GM10266 (cell line): ENCODE measurements around the gene UTP18.
"Not testable (repeated sequence)": the region's sequence is repeated elsewhere in the genome, so short reads cannot be mapped to it uniquely, and the experiment has no call there.

ENCODE experiments used
- DNase-seq: peaks from one replicate; pipeline ENCODE4 v3.0.0; 2012; ENCODE audit errors: extremely low spot score
- TF ChIP-seq, protein P1 (sequence below): IDR thresholded peaks from 2 replicates; pipeline ENCODE4 v1.5.1; 2012; ENCODE audit warnings: mild to moderate bottlenecking, low read depth; ENCODE audit not compliant: control insufficient read depth, insufficient read depth; ENCODE audit errors: missing control alignments

UTP18 gene

DNA sequence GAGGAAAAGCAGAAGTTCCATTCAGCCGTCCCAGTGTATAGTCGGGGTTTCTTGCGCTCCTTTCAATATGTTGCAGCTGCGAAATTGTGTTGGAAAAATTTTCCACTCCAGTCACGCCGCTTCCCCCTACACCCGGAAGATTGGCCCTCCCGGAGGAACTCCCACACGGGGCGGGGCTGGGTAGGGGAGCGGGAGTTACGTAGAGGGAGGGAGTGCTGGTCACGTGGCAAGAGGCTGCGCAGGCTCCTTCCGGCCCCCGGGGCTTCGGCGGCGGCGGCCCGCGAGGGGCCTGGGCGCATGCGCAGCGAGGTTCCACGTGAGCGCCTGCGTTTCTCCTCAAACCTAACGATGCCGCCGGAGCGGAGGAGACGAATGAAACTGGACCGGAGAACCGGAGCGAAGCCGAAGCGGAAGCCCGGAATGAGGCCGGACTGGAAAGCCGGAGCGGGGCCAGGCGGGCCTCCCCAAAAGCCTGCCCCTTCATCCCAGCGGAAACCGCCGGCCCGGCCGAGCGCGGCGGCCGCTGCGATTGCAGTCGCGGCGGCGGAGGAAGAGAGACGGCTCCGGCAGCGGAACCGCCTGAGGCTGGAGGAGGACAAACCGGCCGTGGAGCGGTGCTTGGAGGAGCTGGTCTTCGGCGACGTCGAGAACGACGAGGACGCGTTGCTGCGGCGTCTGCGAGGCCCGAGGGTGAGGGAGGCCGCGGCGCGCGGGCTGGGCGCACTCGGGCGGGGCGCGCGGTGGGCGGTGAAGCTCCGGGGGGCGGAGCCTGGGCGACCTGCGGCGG lies at the start of gene UTP18:
TSS of gene UTP18 (plus strand) at position 310 of the 787 bp plus-strand sequence. CDS start at position 349, 39 bp downstream.
- peak; percentile 97 for DNase-seq

DNA sequence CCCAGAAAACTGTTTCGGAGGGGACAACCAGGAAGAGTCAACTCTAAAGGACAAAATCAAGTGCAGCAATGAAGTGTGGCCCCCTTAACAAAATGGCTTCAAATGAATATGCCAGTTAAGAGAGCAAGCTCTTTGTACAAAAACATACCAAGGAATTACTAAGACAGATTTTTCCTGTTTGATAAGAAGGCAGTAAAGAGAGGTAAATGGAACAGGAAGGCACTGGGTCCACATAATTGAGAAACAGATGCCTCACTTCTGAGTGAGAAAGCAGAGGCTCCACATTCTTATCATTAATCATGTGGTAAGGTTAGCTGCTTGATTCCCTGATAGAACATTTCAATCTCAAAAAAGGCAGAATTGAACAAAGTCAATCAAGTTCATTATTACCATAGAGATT lies 45.4 kb upstream of the UTP18 start:
- DNase-seq = no peak
- TF ChIP-seq, protein P1, sequence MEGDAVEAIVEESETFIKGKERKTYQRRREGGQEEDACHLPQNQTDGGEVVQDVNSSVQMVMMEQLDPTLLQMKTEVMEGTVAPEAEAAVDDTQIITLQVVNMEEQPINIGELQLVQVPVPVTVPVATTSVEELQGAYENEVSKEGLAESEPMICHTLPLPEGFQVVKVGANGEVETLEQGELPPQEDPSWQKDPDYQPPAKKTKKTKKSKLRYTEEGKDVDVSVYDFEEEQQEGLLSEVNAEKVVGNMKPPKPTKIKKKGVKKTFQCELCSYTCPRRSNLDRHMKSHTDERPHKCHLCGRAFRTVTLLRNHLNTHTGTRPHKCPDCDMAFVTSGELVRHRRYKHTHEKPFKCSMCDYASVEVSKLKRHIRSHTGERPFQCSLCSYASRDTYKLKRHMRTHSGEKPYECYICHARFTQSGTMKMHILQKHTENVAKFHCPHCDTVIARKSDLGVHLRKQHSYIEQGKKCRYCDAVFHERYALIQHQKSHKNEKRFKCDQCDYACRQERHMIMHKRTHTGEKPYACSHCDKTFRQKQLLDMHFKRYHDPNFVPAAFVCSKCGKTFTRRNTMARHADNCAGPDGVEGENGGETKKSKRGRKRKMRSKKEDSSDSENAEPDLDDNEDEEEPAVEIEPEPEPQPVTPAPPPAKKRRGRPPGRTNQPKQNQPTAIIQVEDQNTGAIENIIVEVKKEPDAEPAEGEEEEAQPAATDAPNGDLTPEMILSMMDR = no peak

More for the DNA sequence above, at the start of gene UTP18:
- TF ChIP-seq, protein P1 = no peak

DNA sequence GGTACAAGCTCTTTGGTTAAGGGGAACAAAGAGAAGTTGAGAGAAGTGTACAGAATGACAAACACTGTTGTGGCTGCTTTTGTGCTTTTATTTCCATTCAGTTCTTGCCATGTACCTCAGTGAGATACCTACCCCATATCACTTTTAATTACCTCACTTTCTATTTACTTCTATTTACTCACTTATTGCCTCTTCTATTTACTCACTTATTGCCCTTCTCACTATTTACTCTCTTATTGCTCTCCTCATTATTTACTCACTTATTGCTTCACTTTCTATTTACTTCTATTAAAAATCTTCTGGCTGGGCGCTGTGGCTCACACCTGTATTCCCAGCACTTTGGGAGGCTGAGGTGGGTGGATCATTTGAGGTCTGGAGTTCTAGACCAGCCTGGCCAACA lies 42.4 kb upstream of the UTP18 start:
- no peak for DNase-seq
- TF ChIP-seq, protein P1 = no peak

DNA sequence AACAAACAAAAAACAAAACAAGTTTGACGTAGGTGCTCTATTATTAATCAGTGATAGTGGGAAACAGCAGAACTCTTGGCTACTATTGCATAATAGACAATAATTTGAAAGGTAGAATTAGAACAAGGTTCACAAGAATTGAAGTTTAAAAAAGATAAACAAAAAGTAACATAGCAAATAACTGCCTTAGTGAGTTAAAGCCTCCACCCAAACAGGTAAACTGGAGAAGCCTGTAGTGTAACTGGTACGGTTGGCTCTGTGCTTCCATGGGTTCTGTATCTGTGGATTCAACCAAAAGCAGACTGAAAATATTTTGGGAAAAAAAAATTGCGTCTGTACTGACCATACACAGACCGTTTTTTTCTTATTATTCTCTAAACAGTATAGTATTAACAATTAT lies 39.0 kb upstream of the UTP18 start:
- DNase-seq = no peak

DNA sequence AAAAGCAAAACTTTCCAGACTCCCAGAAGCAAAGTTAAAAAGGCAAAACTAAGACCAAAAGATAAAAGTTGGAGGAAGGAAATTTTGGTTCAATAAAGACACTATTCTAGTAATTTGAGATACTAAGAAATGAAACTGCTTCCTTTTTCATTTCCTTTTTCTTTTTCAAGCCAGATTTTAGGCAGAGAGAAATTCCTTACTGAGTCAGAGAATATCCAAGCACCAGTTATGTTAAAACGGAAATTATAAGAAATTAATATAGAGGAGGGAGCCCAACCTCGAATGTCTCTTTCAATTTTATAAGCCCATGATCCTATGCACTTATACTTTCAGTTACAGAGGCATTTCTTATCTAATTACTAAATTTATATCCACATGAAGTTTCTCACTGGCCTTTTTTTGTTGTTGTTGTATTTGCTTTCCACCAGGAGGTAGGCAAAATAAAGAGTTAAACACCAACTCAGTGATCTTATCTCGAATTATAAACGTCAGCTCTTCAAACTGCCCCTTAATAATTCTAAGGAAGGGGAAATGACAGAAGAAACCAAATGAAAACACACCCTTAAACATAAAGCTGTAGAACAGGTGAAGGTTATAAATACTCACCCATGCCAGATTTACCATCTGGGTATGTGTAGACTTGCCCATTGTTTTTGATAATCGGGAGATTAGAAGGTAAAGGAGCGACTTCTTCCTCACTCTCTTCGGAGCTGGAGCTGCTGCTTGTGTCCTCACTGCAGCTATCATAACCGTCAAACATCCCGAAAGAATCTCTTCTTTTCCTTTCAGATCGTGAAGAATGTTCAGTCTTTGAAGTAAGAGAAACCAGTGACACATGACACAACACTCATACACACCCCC lies 35.7 kb upstream of the UTP18 start:
- TF ChIP-seq, protein P1 = no peak
- no peak for DNase-seq

More for the DNA sequence above, 39.0 kb upstream of the UTP18 start:
- TF ChIP-seq, protein P1 = no peak

DNA sequence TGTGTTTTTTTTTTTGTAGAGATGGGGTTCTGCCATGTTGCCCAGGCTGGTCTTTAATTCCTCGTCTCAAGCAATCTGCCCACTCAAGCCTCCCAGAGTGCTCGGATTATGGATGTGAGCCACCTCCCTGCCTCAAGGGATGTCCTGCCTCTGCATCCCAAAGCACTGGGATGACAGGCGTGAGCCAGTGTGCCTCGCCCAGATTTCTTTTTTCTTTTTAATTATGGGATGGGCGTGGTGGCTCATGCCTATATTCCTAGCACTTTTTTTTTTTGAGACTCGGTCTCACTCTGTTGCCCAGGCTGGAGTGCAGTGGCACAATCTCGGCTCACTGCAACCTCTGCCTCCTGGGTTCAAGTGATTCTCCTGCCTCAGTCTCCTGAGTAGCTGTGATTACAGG lies 34.8 kb upstream of the UTP18 start:
- not testable (repeated sequence) for DNase-seq

DNA sequence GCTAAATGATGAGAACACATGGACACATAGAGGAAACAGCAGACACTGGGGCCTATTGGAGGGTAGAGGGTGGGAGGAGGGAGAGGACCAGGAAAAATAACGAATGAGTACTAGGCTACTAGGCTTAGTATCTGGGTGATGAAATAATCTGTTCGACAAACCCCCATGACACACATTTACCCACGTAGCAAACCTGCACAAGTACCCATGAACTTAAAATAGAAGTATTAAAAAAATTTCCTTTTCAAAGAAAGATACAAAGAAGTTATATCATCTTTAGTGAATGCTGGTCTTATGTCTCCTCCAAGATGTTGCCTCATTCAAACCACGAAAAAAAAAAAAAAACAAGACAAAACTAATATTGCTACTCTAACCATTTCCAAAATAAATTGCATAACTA lies 32.2 kb upstream of the UTP18 start:
- DNase-seq = no peak
- TF ChIP-seq, protein P1 = no peak
